Testis (tissue), 3 donors: Measurements from ENCODE around the gene SLFN11. TPM values are rescaled to one million over a fixed set of nuclear protein-coding genes. Genes with fewer than 3 reads are reported as not detected.
A peak's percentile ranks its signal among the peaks of the same experiment; 100 is the strongest.
"Not testable (repeated sequence)": the region's sequence is repeated elsewhere in the genome, so short reads cannot be mapped to it uniquely, and the experiment has no call there.

Experiments used
- DNase-seq: peaks from one replicate; pipeline ENCODE4 v3.0.0-alpha.2; 2019
- H3K27ac ChIP-seq, 2 donors: fragments of 200-600 bp; sonication (generic); one replicate each; pipeline ENCODE4 v1.5.1; 2019
- H3K27me3 ChIP-seq: fragments of 200-600 bp; sonication (generic); one replicate; pipeline ENCODE4 v1.5.1; 2019
- H3K36me3 ChIP-seq: fragments of 200-600 bp; sonication (generic); one replicate; pipeline ENCODE4 v1.5.1; 2017; ENCODE audit warnings: low read depth; ENCODE audit errors: missing control alignments
- H3K4me1 ChIP-seq: fragments of 200-600 bp; sonication (generic); one replicate; pipeline ENCODE4 v1.5.1; 2019
- H3K4me3 ChIP-seq, 2 donors: fragments of 200-600 bp; sonication (generic); one replicate each; pipeline ENCODE4 v1.5.1; 2017 to 2019
- H3K9me3 ChIP-seq: fragments of 200-600 bp; sonication (generic); one replicate; pipeline ENCODE4 v1.5.1; 2017
- CTCF ChIP-seq, 3 experiments: fragments of 450-650 bp in 2 of 3; fragments of 200-600 bp in 1 of 3; sonication (generic) in 1 of 3; IDR thresholded peaks; one replicate each; pipeline ENCODE4 v1.5.1; 2016 to 2019; ENCODE audit warnings: antibody characterized with exemption in 3 of 3, mild to moderate bottlenecking in 2 of 3, moderate library complexity in 1 of 3
- POLR2A ChIP-seq: fragments of 450-650 bp; IDR thresholded peaks from one replicate; pipeline ENCODE4 v1.6.1; 2017; ENCODE audit warnings: antibody characterized with exemption, mild to moderate bottlenecking, moderate library complexity
- WGBS, 2 donors: methylation state at CpG; one replicate each; pipeline ENCODE4 v1.1.5; 2018; 5-methylcytosine and 5-hydroxymethylcytosine counted together
- intact Hi-C: fragments of 100-400 bp; cut with DNase I; formaldehyde crosslinking; loops from one replicate; pipeline ENCODE4 v1.15.1; 2023; ENCODE audit warnings: low total_unique reads
- polyA plus RNA-seq: library from polyadenylated mRNA; stranded (reverse); fragments of 350-450 nt; fragmentation: Illumina TruSeq; extraction: RNeasy Lipid Tissue Mini Kit (QIAGEN cat#74804); gene quantifications from one replicate; pipeline ENCODE4 v1.2.3, GENCODE V29; 2014; ENCODE audit warnings: low read depth, low replicate concordance; ENCODE audit not compliant: insufficient read depth
- total RNA-seq, 2 donors: library from RNA; depleted of rRNA; stranded (reverse); fragments of >200 nt; gene quantifications; one replicate each; pipeline ENCODE4 v1.2.3, GENCODE V29; 2016

The SLFN11 gene
- total and polyA plus RNA-seq, 3 donors from 2014 or later, result 5.5 to 9.3 (median 6.4) TPM

- Histone ChIP-seq H3K27me3 (no peaks in the 10 kb centered on the region), H3K36me3 (no peaks in the 10 kb centered on the region), H3K4me3 (peak overlapping the region in 1 of 2 donors; percentile 28), H3K9me3 (no peaks in the 10 kb centered on the region), H3K4me1 (no peaks in the 10 kb centered on the region), H3K27ac (no peak overlapping the region)
- intact Hi-C loops, result no loop called here
- WGBS, 2 donors, result 58 to 64% methylated on average over 25 of the region's 26 CpGs
- DNase-seq, result peak; percentile 21
- no peak for TF ChIP-seq POLR2A
- no peak for TF ChIP-seq CTCF (IDR thresholded peaks at IDR 0.05)
Observed at GRCh38 chr17:35407531-35407930, 34.1 kb upstream of the SLFN11 start.

GRCh38 chr17:35406568-35406967, 33.1 kb upstream of the SLFN11 start:
- Histone ChIP-seq H3K4me1 (no peaks in the 10 kb centered on the region), H3K36me3 (no peaks in the 10 kb centered on the region), H3K27ac (no peak overlapping the region), H3K4me3 (no peak overlapping the region), H3K9me3 (no peaks in the 10 kb centered on the region), H3K27me3 (no peaks in the 10 kb centered on the region)
- intact Hi-C loops, result no loop called here
- TF ChIP-seq CTCF (IDR thresholded peaks at IDR 0.05) (no peak), POLR2A (no peak)
- WGBS, 2 donors, result 48 to 71% methylated on average over 1 of the region's 1 CpG
- no peak for DNase-seq

- 90 to 100% methylated on average over 1 of the region's 1 CpG for WGBS, 2 donors
Observed at GRCh38 chr17:35404360-35404759, 30.9 kb upstream of the SLFN11 start.

GRCh38 chr17:35393783-35394182, 20.4 kb upstream of the SLFN11 start:
- H3K4me1 ChIP-seq, H3K9me3 ChIP-seq, intact Hi-C loops, H3K36me3 ChIP-seq, H3K27me3 ChIP-seq, H3K27ac ChIP-seq, H3K4me3 ChIP-seq, DNase-seq: not testable (repeated sequence)
- 86 to 90% methylated on average over 13 of the region's 13 CpGs for WGBS, 2 donors

More at GRCh38 chr17:35404360-35404759, 30.9 kb upstream of the SLFN11 start:
- no peaks in the 10 kb centered on the region for H3K4me1 ChIP-seq
- no peak for TF ChIP-seq CTCF (IDR thresholded peaks at IDR 0.05)
- no peak for TF ChIP-seq POLR2A
- H3K27ac ChIP-seq, result no peak overlapping the region
- H3K9me3 ChIP-seq, result no peaks in the 10 kb centered on the region
- no peaks in the 10 kb centered on the region for H3K36me3 ChIP-seq
- intact Hi-C loops, result no loop called here
- no peak for DNase-seq
- H3K27me3 ChIP-seq, result no peaks in the 10 kb centered on the region
- H3K4me3 ChIP-seq, result no peak overlapping the region

GRCh38 chr17:35390663-35391062, 17.2 kb upstream of the SLFN11 start:
- 47 to 50% methylated on average over 2 of the region's 2 CpGs for WGBS, 2 donors
- Histone ChIP-seq H3K27ac (no peak overlapping the region), H3K36me3 (no peaks in the 10 kb centered on the region), H3K9me3 (no peaks in the 10 kb centered on the region), H3K27me3 (no peaks in the 10 kb centered on the region), H3K4me1 (no peaks in the 10 kb centered on the region), H3K4me3 (no peak overlapping the region)
- DNase-seq, result no peak
- no peak for TF ChIP-seq POLR2A
- no peak for TF ChIP-seq CTCF (IDR thresholded peaks at IDR 0.05)
- intact Hi-C loops, result no loop called here
